Measurements from ENCODE around the gene MRPL43.
"Not testable (repeated sequence)": the region's sequence is repeated elsewhere in the genome, so short reads cannot be mapped to it uniquely, and the experiment has no call there.

MRPL43 gene

DNA sequence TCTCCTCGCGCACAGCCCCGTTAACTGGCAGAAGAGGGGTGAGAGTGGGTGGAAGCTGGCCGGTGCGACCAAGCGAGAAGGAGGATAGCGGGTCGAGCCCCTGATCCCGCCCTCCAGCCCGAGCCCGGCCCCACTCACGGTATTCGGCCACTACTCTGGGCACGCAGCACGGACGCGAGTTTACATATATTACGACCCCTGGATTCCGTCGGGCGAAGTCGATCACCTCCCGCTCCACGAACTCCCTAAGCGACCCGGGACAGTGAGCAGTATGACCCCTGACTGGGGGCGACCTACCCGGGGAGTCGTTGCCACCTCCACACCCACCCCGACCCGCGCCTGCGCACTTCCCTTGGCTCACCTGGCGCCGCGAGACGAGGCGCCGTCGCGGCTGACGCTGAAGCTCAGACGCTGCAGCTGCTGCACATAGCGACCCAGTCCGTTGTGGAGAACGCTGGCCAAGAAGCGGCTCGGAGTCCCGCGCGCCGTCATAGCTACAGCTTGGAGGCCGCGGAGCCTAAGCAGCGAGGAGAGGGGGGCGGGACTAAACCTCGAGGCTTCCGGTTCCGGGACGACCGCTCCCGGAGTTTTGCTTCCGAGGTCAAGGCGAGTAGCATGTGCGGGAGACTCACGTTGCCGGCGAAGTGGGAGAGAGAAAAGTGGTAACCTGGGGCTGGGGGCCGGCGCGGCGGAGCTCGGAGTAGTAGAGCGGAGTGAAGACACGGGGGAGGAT lies at the start of gene MRPL43, which contains the start of gene TWNK:
Gene MRPL43 (minus strand): TSS at position 546 of the 733 bp plus-strand sequence. CDS start 54 bp downstream, at position 492.
Gene TWNK (plus strand): TSS at position 592 of the 733 bp plus-strand sequence. CDS start 668 bp downstream, outside the sequence.
- DNase-seq (ENCODE audit: low read depth), result peak; percentile 36
- no peak for TF ChIP-seq CTCF (conservative IDR thresholded peaks at IDR 0.05; ENCODE audit: low read depth, low read length)
- peak within 1 kb of the TSS; percentile 93 for H3K4me3 ChIP-seq (ENCODE audit: low read length)

GRCh38 chr10:101036726-101037125 lies 49.4 kb upstream of the MRPL43 start:
- TF ChIP-seq CTCF (conservative IDR thresholded peaks at IDR 0.05; ENCODE audit: low read depth, low read length), result no peak
- H3K4me3 ChIP-seq (ENCODE audit: low read length), result no peak overlapping the region
- DNase-seq (ENCODE audit: low read depth), result no peak

- no peak for TF ChIP-seq CTCF (conservative IDR thresholded peaks at IDR 0.05; ENCODE audit: low read depth, low read length)
- no peak for DNase-seq (ENCODE audit: low read depth)
- H3K4me3 ChIP-seq (ENCODE audit: low read length), result no peak overlapping the region
These were observed 48.8 kb upstream of the MRPL43 start for GRCh38 chr10:101035916-101036702.

GRCh38 chr10:101035314-101035713 lies 48.0 kb upstream of the MRPL43 start:
- TF ChIP-seq CTCF (conservative IDR thresholded peaks at IDR 0.05; ENCODE audit: low read depth, low read length), result no peak
- no peak for DNase-seq (ENCODE audit: low read depth)
- no peak overlapping the region for H3K4me3 ChIP-seq (ENCODE audit: low read length)

DNA sequence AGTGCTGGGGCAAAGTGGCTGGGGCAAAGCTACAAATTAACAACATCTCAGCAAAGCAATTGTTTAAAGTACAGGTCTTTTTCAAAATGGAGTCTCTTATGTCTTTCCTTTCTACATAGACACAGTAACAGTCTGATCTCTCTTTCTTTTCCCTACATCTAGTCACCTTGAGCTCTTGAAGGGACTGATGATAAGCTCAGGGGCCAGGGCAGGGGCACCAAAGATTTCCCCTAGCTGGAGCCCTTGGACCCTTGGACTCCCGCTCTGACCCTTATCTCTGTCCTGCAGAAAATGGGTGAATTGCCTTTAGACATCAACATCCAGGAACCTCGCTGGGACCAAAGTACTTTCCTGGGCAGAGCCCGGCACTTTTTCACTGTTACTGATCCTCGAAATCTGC lies 47.1 kb upstream of the MRPL43 start:
- DNase-seq (ENCODE audit: low read depth); H3K4me3 ChIP-seq (ENCODE audit: low read length): not testable (repeated sequence)

GRCh38 chr10:101033276-101033675 lies 46.0 kb upstream of the MRPL43 start:
- H3K4me3 ChIP-seq (ENCODE audit: low read length), result peak overlapping the region; percentile 84
- no peak for DNase-seq (ENCODE audit: low read depth)

More at GRCh38 chr10:101033276-101033675, 46.0 kb upstream of the MRPL43 start:
- TF ChIP-seq CTCF (conservative IDR thresholded peaks at IDR 0.05; ENCODE audit: low read depth, low read length), result no peak

Measured in retinal pigment epithelial cell (primary cell).